ENCODE results near the gene UBAP1.
"Not testable (repeated sequence)": the region's sequence is repeated elsewhere in the genome, so short reads cannot be mapped to it uniquely, and the experiment has no call there.

Gene UBAP1

DNA sequence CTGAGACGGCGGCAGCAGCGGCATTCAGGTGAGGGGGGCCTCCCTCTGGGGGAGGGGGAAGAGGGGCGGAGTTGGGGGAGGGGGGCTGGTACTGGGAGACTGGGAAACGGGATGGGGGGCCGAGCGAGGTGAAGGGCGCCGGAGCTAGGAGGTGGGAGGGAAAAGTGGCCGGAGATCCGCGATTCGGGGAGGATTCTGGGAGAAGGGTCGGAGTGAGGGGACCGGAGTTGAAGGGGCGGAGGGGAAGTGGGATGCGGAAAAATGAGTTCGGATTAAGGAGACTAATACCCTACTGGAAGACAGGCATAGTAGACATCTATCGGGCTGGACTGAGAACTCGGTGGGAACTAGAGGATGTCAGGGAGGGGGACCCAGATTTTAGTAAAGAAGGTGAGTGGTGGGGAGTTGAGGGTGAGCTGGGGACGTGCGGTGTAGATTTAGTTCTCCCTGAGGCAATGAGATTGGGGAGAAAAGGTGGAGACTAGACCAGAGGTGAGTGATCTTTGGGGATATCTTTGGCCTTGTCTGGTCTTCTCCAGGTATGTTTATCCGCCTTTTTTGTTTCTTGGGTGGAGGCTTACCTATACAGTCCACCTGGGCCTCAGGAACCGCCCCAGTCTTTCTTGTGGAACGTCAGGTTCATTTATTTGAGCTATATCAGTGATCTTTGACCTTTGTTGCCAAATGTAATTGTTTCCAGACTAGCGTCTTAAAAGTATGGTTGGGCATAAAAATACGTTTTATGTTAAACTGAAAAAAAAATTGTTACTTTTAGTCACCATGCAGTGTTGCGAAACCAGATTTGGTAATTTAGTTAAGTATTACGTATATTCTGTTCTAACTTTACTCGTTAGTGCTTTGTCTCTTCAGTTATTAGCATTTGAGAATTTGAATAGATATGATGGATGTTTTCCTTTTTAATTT lies 632 bp downstream of the UBAP1 start:
- peak; percentile 42 for DNase-seq (ENCODE audit: low spot score)

DNA sequence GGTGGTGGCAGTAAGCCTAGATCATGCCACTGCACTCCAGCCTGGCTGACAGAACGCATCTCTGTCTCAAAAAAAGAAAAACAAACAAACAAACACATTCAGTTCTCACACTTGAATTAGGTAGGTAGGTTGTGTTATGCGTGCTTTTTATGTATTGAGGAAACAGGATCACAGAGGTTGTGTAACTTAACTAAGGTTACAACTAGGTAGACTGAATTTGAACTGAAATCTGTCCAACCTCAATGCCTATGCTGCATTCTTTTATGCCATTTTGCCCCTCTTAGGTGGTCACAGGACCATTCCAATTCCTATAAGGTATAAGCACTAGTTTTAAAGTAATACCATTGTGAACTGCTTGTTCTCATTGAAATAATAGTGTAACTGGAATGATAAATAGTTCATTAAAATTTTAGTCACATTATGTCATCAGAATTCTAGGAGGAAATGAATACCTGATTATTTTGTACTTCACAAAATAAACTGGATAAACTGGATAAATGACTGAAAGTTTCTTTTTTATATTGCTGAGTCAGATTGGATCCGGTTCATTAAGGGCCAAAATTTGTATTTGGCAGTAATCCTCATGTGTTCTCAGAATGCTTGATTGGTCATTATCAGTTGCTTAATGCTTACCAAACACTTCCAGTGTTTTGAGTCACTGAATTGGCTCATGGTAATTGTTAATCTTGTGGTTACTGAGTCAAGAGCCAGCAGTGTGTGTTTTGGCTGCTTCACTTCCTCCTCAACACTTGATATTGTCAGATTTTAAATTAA lies 7.1 kb downstream of the UBAP1 start:
- no peak for DNase-seq (ENCODE audit: low spot score)

DNA sequence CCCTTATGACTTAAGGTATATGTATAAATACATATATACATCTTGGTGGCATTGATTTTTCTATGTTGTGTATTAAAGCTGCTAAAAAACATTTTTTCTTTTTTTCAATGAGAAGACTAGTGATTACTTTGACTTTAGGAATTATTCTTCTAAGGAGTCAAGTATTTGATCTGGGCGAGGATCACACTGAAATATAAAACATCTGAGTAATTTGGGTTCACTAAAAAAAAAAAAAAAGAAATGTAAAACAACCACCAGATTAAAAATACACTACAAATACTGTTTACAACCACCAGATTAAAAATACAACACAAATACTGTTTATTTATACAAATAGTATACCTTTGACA lies 9.0 kb downstream of the UBAP1 start:
- DNase-seq (ENCODE audit: low spot score) = no peak

DNA sequence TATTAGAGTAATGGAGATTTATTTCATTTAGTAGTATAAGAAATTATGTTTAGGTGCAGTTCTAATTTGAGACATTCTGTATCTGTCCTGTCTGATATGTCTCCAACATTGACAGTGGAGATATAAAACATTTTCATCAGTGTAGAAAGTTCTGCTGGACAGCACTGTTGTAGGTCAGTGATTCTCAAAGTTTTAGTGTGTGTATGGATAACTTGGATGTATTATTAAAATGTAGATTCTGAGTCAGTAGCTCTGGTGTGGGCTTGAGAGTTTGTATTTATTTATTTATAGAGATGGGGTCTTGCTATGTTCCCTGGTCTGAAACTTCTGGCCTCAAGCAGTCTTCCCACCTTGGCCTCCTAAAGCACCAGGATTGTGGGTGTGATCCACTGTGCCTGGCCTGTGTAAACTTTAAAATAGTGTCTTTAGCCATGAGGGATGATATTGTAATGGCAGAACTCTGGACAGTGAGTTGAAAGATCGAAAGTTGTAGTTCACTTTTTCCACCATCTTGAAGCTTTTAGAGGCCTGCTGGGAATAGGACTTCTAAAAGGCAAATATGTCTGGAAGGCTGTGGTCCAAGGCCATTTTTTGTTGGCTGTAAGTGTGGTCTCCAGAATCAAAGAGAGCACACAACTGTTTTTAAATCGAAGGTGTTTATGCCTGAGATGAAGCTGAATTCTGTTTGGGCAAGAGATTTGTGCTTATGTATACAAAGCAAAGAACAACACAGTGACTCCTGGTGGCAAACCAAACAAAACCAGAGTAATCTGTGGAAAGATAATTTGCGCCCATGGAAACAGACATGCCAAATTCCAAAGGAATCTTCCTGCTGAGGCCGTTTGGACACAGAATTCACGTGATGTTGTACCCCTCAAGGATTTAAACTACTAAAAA lies 12.4 kb downstream of the UBAP1 start:
- DNase-seq (ENCODE audit: low spot score) = no peak

DNA sequence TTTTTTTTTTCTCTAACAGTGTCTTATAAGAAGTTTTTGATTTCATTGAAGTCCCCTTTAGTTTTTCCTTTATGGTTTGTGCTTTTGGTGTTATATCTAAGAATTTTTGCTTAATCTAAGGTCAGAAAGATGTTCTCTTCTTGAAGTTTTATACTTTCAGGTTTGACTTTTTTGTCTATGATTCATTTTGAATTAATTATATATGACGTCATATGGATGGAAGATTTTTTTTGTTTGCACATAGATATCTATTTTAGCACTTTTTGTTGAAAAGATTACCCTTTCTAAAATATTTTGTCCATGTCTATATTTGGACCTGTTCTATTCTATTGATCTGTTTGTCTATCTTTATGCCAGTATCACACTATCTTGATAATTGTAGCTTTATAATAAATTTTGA lies 16.3 kb downstream of the UBAP1 start:
- DNase-seq (ENCODE audit: low spot score) = no peak

DNA sequence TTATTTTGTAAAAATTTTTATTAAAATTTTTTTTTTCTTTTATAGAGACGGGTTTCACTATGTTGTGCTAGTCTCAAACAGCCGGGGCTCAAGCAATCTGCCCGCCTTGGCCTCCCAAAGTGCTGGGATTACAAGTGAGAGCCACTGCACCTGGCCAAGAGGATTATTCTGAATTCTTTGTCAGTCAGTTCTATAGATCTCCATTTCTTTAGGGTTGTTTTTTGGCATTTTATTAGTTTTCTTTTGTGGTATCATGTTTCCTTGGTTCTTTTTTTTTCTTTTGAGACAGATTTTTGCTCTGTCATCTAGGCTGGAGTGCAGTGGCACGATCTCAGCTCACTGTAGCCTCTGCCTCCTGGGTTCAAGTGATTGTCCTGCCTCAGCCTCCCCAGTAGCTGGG lies 18.4 kb downstream of the UBAP1 start:
- DNase-seq (ENCODE audit: low spot score) = not testable (repeated sequence)

DNA sequence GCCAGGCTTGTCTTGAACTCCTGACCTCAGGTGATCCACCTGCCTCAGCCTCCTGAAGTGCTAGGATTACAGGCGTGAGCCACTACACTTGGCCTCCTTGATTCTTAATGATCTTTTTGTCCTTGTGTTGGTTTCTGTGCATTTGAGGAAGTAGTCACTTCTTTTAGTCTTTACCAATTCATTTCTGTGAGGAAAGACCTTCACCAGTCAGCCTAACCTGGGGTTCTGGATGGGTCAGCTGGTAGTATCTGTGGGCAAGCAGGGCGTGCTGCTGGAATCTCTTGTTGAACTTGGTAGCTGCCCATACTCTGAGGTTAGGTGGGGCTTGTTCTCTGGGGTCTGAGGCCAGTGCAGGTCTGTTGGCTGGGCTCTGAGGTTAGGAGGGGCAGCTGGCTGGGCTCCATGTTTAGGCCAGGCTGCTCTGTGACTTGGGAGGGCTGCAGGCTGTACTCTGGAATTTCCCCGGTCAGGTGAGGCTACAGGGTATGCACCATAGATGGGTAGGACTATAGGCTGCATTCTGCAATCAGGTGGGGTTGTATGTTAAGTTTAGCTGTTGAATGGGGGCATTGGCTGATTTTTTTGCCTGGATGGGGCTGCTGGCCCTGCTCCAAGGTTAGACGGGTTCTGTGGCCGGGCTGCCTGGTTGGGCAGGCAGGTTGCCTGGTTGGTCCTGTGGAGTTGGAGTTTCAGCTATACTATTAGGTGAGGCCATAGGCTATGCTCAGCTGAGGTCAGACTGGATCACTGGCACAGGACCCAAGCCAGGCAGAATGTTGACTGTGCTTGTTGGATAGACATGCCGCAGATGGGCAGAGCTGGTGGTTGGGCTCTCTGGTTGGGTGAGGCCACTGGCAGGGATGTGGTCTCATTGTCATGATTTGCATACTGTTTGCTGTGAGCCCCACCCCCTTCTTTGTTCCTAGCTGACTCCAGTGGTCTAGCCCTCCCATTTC lies 19.2 kb downstream of the UBAP1 start:
- no peak for DNase-seq (ENCODE audit: low spot score)

DNA sequence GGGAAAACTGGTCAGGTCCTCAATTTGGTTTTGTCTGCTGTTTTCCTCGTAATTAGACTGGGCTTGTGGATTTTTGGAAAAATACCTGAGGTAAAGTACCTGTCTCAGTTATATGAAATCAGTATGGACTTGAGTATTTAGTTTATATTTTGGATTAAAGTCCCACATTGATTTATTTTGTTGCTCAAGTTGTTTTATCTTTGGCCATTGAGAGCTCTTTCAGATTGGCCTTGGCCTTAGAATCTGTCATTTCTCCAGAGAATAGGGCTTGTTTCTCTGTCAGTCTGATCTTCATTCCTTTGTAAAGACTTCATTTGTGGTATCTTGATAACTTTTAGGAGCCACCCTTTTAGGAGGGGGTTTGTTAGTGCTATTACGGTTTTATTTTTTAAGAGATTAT lies 21.2 kb downstream of the UBAP1 start:
- no peak for DNase-seq (ENCODE audit: low spot score)

DNA sequence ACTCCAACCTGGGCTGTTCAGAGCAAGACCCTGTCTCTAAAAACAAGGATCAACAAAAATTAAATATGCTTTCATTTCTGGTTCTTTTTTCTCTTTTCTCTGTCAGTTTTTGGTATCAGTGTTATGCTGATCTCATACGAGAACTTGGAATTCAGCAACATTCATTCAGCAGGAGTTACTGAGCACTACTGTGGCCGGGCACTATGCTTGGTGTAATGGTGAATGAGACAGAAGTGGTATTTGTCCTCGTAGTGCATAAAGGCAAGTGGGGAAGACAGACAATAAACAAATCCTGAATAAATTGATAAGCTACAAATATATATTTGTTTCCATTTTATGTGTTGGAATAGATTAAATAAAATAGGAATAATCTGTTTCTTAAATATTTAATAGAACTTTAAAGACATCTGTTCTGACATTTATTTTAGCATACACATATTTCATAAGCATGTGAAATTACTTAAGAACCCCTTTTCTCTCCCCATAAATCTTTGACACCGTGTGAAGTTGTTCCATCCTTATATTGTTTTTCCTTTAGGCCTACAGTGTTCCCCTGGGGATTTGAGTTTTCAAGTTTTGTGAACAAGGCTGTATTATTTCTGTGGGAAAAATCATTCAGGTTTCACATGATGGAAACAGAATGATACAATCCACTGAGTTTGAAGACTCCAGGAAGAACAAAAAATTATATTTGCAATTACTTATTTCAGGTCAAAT lies 24.6 kb downstream of the UBAP1 start:
- no peak for DNase-seq (ENCODE audit: low spot score)

DNA sequence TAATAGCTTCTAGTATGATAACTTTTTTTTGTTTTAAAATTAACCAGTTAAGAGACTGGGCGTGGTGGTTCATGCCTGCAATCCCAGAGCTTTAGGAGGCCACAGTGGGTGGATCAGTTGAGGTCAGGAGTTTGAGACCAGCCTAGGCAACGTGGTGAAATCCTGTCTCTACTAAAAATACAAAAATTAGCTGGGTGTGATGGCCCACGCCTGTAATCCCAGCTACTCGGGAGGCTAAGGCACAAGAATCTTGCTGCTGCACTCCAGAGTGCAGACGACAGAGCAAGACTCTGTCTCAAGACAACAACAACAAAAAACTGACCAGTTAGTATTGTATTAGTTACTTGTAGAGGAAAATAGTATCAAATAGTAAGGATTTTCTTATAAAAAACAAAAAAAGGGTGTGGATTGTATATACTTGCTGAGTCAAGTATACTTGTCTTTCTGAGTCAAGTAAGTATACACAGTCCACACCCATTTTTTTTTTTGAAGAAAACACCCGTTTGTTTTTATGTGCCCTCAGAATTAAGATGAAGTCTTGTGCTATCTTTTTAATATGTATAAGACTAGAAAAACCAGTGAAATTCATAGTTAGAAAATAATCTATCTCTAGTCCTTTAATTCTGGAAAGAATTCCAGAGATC lies 25.3 kb downstream of the UBAP1 start:
- no peak for DNase-seq (ENCODE audit: low spot score)

DNA sequence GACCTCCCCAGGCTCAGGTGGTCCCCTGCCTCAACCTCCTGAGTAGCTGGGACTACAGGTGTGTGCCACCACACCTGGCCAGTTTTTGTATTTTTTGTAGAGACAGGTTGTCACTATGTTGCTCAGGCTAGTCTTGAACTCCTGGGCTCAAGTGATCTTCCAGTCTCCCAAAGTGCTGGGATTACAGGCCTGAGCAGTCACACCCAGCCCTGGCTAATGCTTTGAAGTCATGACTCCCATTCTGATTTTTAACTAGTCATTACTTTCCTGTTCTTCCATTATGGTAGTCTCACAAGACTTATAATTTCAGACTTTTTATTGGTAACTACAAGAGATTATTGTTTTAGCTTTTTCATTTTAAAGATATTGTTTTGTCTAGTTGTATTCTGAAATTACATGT lies 26.3 kb downstream of the UBAP1 start:
- no peak for DNase-seq (ENCODE audit: low spot score)

DNA sequence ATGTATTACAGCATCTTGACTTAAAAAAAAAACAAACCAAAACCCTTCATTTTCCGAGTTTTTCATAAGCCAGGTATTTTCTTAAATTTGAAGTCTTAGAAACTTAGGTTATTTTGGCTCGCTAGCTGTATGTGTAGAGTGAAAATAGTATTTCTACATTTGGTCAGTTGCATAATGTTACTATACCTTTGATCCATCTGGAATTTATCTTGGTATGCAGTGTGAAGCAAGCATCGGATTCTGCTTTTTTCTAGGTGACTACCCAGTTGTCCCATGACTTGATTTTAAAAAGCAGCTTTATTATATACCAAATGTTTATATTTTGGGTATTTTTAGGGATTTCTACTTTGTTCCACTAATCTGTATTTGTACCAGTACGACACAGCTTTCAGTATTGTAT lies 27.7 kb downstream of the UBAP1 start:
- DNase-seq (ENCODE audit: low spot score) = no peak

DNA sequence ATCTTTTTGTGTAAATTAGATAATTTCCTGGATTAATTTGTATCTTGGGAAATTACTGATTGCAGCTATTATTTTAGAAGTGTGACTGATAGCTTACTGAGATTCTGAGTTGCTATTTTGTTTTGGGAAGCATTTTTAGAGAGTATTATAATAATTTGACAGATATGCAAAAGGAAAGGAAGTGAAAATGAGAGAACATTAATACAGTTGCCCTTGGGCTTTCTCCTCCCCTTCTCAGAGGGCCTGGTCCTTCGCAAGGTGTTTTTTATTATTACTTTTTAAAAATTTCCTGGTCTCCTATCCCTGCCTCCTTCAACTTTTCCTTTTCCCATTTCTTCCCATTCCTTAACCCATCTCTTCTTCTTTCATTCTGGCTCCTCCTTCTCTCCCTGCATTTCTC lies 32.6 kb downstream of the UBAP1 start:
- no peak for DNase-seq (ENCODE audit: low spot score)

DNA sequence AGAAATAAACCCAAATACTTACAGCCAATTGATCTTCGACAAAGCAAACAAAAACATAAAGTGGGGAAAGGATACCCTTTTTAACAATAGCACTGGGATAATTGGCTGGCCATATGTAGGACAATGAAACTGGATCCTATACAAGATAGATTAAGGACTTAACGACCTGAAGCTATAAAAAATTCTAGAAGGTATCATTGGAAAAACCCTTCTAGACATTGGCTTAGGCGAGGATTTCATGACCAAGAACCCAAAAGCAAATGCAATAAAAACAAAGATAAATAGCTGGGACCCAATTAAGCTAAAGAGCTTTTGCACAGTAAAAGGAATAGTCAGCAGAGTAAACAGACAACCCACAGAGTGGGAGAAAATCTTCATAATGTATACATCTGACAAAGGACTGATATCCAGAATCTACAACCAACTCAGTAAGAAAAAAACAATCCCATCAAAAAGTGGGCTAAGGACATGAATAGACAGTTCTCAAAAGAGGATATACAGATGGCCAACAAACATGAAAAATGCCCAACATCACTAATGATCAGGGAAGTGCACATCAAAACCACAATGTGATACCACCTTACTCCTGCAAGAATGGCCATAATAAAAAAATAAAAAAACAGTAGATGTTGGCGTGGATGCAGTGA lies 35.6 kb downstream of the UBAP1 start:
- DNase-seq (ENCODE audit: low spot score) = not testable (repeated sequence)

DNA sequence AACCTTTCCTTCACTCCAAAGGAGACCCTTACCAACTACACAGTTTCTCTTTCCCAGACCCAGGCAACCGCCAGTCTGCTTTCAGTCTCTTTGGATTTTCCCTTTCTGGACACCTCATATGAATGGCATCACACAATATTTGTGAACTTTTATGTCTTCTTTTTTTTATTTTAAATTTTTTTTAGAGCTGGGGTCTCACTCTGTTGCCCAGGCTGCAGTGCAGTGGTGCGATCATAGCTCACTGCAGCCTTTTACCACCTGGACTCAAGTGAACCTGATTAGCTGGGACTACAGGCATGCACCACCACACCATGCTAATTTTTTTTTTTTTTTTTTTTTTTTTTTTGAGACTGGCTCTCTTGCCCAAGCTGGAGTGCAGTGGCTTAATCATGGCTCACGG lies 37.5 kb downstream of the UBAP1 start:
- DNase-seq (ENCODE audit: low spot score) = no peak

DNA sequence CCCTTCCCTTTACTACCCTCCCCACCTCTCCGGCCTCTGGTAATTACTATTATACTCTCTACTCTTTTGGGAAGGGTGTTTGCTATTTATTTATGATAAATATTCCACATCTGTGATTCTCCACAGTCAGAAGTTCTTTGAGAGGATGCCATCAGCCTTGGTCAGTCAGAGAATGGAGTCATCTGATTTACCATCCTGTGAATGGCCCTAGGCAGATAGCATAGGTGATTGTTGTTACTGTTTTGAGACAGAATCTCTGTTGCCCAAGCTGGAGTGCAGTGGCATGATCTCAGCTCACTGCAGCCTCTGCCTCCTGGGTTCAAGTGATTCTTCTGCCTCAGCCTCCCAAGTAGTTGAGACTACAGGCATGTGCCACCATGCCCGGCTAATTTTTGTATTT lies 38.2 kb downstream of the UBAP1 start:
- not testable (repeated sequence) for DNase-seq (ENCODE audit: low spot score)

DNA sequence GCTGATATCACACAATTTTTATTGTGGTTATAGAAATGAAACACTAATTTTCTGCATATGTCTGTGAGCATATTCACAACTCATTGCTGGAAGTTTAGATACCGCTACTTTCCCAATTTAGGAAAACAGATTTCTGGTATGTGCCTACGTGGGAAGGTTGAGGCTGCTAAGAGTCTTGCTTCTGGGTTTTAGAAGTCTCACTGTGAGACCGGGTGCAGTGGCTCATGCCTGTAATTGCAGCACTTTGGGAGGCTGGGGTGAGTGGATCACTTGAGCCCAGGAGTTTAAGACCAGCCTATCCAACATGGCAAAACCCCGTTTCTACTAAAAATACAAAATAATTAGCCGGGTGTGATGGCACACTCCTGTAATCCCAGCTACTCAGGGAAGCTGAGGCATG lies 39.6 kb downstream of the UBAP1 start:
- no peak for DNase-seq (ENCODE audit: low spot score)

DNA sequence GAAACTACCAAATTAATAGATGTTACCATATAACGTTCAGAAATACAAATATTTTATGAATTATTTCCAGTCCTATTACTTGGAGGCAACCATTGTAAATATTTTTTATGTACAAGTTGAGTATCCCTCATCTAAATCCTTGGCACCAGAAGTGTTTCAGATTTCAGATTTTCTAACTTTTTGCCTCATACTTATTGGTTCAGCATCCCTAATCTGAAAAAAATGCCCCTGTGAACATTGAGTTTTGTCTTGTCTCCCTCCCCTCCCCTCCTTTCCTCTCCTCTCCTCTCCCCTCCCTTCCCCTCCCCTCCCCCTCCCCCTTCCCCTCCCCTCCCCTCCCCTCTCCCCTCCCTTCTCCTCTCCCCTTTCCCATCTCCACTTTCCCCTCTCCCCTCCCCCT lies 40.6 kb downstream of the UBAP1 start:
- DNase-seq (ENCODE audit: low spot score) = no peak

DNA sequence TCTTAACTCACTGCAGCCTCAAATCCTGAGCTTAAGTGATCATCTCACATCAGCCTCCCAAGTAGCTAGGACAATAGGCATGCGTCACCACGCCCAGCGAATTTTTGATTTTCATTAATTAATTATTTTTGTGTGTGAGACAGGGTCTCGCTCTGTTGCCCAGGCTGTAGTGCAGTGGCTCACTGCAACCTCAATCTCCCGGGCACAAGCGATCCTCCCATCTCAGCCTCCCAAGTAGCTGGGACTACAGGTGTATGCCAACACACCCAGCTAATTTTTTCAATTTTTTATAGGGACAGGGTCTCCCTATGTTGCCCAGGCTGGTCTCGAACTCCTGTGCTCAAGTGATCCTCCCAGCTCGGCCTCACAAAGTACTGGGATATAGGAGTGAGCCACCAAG lies 41.4 kb downstream of the UBAP1 start:
- DNase-seq (ENCODE audit: low spot score) = no peak

DNA sequence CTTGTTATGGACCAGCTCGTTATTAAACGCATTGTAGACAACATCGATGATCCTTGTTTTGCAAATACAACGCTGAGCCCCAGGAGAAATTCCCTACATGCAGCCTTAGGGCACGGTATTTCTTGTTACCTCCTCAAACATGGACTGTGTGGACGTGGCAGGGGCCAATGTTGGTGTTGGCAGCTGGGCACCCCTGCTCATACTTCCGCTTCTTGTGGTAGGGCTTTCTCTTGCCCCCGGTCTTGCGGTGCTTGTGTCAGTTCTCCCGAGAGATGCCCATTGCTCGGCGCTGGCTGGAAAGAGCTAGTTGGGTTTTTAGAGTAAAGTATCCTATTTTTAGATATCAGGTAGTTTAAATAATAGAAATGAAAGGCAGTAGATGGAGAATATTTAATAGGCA lies 45.5 kb downstream of the UBAP1 start:
- DNase-seq (ENCODE audit: low spot score) = no peak
